Stimulated activated CD8-positive, alpha-beta memory T cell treated with anti-CD3 and anti-CD28 coated beads, Interleukin-2, amount 100 ng/mL, for 48 hours (primary cell): ENCODE data around the gene BLTP3A.
"Not testable (repeated sequence)": the region's sequence is repeated elsewhere in the genome, so short reads cannot be mapped to it uniquely, and the experiment has no call there.

Experiments
- DNase-seq, 2 donors: peaks; one replicate each; pipeline ENCODE4 v3.0.0-alpha.2; 2020; ENCODE audit warnings: low read depth in 2 of 2

BLTP3A gene

DNA sequence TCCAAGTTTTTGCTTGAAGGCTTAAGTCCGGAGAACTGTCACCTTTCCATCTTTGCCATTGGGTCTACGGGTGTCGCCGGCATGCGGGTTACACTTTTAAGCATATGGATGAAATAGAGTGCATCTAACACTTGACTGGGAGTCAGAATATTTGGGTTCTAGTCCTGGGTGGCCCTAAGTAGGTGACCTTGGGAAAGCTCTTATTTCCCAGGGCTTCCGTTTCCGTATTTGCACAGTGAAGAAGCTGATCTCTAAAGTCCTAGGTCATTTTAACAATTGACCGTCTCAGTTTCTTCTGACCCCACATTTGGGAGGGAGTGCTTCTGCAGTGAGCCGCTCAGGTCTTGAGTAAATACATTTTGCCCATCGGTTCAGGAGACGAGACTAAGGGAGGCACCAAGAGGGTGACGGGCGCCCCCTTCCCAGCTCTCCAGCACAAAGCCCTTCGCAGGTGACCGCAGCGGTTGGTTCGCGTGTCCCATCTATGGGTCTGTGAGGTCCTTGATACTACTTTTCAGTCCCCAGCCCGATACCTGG is 651 bp upstream of the BLTP3A start:
- peak in 1 of 2 donors; percentile 20 for DNase-seq

GRCh38 chr6:34792605-34793500 is 970 bp downstream of the BLTP3A start:
- DNase-seq: no peak

DNA sequence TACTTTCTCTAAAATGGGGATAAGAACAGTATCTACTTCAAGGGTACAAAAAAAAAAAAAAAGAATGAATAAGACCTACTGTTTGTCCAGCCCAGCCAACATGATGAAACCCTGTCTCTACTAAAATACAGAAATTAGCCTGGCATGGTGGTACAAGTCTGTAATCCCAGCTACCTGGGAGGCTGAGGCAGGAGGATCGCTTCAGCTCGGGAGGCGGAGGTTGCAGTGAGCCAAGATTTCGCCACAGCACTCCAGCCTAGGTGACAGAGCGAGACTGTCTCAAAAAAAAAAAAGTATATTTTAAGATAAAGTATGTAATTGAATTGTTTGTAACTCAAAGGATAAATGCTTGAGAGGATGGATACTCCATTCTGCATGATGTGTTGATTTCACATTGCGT is 2.0 kb downstream of the BLTP3A start:
- DNase-seq: no peak

GRCh38 chr6:34795836-34796425 is 4.0 kb downstream of the BLTP3A start:
- no peak for DNase-seq

- DNase-seq: no peak
These were observed 6.2 kb downstream of the BLTP3A start for GRCh38 chr6:34798057-34798456.

DNA sequence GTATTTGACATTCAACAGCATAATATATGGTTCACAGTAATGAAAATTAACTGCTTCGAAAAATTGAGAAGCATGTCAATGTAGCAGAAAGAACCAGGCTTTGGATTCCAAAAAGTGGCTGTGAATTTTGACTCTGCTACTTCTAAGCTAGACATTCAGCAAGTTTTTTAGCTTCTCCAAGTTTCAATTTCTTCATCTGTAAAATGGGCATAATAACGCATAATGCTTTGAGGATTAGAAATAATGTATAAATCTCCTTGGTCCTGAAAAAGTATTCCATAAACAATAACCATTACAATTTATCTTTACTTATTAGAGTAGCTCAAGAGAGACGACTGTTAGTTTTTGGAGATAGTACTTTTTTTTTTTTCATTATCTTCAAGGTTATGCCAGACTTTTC is 7.7 kb downstream of the BLTP3A start:
- DNase-seq: no peak

GRCh38 chr6:34804543-34804942 is 12.7 kb downstream of the BLTP3A start:
- no peak for DNase-seq

GRCh38 chr6:34805074-34805473 is 13.2 kb downstream of the BLTP3A start:
- DNase-seq: not testable (repeated sequence)

DNA sequence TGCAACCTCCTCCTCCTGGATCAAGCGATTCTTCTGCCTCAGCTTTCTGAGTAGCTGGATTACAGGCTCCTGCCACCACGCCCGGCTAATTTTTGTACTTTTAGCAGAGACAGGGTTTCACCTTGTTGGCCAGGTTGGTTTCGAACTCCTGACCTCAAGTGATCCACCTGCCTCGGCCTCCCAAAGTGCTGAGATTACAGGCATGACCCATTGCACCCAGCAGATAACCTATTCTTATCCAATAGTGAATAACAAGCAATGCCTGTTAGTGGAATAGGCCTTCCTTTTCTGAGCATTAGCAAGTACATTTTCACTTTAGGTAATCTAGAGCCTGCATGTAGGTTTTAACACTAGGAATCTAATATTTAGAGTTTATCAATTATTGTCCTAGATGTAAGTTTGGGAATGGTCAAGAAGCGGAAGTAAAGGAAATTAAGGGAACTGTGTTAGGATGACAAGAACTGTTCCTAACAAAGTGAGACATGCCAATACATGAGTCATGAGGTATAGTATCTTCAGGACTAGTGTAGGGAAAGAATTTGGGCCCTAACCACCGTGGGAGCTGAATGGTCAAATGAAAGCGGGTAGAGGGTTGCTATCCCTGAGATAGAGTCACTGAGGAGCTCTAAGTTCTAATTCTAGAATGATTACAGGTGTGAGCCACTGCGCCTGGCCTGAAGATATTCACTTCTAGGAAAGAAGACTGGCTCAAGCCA is 15.0 kb downstream of the BLTP3A start:
- no peak for DNase-seq

DNA sequence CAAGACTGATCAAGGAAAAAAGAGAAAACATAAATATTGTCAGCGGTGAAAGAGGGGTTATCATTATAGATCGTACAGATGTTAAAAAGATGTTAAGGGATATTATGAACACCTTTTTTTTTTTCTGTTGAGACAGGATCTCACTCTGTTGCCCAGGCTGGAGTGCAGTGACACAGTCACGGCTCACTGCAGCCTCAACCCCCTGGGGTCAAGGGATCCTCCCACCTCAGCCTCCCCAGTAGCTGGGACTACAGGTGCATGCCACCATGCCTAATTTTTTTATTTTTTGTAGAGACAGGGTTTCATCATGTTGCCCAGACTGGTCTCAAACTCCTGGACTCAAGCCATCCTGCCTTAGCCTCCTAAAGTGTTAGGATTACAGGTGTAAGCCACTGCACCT is 16.6 kb downstream of the BLTP3A start:
- not testable (repeated sequence) for DNase-seq

GRCh38 chr6:34809419-34809818 is 17.5 kb downstream of the BLTP3A start:
- DNase-seq: not testable (repeated sequence)

GRCh38 chr6:34810017-34810882 is 18.4 kb downstream of the BLTP3A start:
- no peak for DNase-seq

- DNase-seq: no peak
These were observed 19.2 kb downstream of the BLTP3A start for GRCh38 chr6:34810936-34811632.

- no peak for DNase-seq
These were observed 21.3 kb downstream of the BLTP3A start for GRCh38 chr6:34813028-34813713.

DNA sequence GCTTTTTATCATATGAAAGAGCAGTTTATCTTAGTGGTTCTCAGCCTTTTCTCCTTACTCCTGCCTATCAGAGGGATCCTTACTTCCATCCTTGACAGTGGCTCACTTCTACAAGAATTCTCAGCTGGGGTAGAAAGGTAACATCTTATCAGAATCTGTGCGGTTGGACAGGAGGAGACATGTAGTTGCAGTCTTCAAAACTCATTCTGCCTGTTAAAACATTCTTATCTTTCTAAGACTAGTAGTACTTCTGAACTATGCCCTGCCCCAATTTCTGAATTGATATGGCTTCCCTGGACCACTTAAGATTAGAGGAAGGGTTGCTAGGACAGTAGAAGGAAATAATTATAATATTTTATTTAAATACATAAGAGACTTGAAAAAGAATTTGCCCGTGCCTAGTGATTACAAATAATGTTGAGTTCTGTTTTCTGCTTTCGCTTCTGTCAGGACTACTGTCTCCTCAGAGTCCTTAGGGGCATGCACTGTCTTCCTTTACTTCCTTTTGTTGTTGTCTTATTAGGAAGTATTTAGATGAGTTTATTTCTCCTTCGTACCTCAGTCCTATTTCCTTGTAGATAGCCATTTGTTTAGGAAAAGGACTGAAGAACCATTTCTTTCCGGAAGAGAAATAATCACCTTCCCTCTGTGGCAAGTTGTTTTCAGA is 24.9 kb downstream of the BLTP3A start:
- no peak for DNase-seq

DNA sequence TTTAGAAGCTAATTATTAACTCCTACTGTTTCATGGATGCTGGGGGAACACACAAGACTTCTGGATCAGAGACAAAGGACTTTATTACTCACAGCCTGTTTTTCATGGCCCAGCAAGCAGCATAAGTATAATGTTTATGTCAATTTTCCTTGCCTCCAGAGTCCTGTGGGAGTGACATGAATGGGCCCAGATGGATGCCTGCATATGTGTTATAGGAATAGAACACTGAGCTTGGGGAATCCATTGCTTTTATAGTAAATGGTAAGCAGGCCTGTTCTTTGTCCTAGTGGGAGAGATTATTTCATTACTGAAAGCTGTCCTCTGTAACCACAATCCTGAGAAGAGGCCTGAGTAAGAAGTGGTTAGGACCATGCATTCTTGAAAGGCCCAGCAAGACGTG is 25.6 kb downstream of the BLTP3A start:
- no peak for DNase-seq

- DNase-seq: not testable (repeated sequence)
These were observed 27.1 kb downstream of the BLTP3A start for GRCh38 chr6:34818872-34819570.

DNA sequence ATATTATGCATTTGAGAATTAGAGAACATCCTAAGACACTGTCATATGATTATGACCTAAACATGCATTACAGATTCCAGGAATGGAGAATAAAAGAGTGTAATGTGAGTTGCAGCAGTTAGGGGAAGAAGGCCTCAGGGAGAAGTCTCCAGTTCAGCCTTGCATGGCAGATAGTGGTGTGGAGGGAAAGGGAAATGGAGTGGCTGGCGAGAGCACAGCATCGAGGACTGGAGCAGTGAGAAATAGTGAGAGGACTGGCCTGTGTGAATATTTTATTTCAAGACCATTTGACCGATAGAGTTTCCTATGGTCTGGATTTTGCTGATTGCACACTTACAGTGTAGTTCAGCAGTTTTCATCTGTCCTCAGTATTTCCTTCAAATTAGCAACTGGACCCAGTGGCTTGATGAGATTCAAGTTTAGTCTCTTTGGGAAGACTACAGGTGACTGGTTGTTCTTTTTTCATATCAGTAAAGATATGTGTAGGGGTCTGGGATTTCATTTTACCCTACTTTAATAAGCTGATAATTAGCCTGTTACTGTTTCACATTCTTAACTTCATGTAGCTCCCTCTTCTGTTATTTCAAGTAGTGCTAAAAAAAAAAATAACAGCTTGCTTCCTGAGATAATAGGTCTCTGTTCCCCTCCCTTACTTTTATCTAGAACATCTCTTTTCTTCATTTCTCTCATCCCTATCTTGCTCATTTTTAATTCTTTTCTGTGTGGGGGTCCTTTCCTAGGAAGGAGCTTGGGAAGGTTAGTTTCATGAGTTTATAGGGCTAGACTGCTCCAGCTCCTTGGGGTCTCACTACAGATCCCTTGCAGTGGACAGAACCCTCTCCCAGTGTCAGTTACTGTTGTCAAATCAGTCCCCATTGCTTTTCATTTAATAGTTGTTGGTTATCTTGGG is 27.9 kb downstream of the BLTP3A start:
- no peak for DNase-seq
